ENCODE measurements around the gene ARPP21.

The ARPP21 gene

GRCh38 chr3:35643495-35643894, 4.2 kb downstream of the ARPP21 start:
- DNase-seq = no peak

GRCh38 chr3:35644451-35644850, 5.1 kb downstream of the ARPP21 start:
- no peak for DNase-seq

- no peak for DNase-seq
These were observed 5.9 kb downstream of the ARPP21 start for GRCh38 chr3:35645189-35645588.

- no peak for DNase-seq
These were observed 6.8 kb downstream of the ARPP21 start for GRCh38 chr3:35646081-35646480.

GRCh38 chr3:35647461-35647860, 8.1 kb downstream of the ARPP21 start:
- DNase-seq = no peak

GRCh38 chr3:35648347-35648746, 9.0 kb downstream of the ARPP21 start:
- peak in 1 of 2 donors; percentile 56 for DNase-seq

GRCh38 chr3:35649405-35649804, 10.1 kb downstream of the ARPP21 start:
- no peak for DNase-seq

- DNase-seq = no peak
These were observed 12.1 kb downstream of the ARPP21 start for GRCh38 chr3:35651426-35651825.

GRCh38 chr3:35651851-35652250, 12.5 kb downstream of the ARPP21 start:
- peak in 1 of 2 donors; percentile 11 for DNase-seq

GRCh38 chr3:35653347-35653746, 14.0 kb downstream of the ARPP21 start:
- no peak for DNase-seq

- DNase-seq = peak in 1 of 2 donors; percentile 64
These were observed 15.2 kb downstream of the ARPP21 start for GRCh38 chr3:35654476-35654875.

- no peak for DNase-seq
These were observed 19.4 kb downstream of the ARPP21 start for GRCh38 chr3:35658686-35659085.

GRCh38 chr3:35659768-35660167, 20.4 kb downstream of the ARPP21 start:
- DNase-seq = peak in 1 of 2 donors; percentile 41

- DNase-seq = no peak
These were observed 24.1 kb downstream of the ARPP21 start for GRCh38 chr3:35663471-35663870.

GRCh38 chr3:35664460-35664919, 25.2 kb downstream of the ARPP21 start:
- peak in 1 of 2 donors; percentile 88 for DNase-seq

GRCh38 chr3:35665390-35666055, 26.2 kb downstream of the ARPP21 start:
- DNase-seq = no peak

GRCh38 chr3:35666888-35667287, 27.6 kb downstream of the ARPP21 start:
- peak in 1 of 2 donors; percentile 34 for DNase-seq

- DNase-seq = no peak
These were observed 31.2 kb downstream of the ARPP21 start for GRCh38 chr3:35670408-35670965.

GRCh38 chr3:35671483-35671882, 32.2 kb downstream of the ARPP21 start:
- peak in 1 of 2 donors; percentile 17 for DNase-seq

GRCh38 chr3:35673017-35673416, 33.7 kb downstream of the ARPP21 start:
- DNase-seq = no peak

GRCh38 chr3:35674451-35675109, 35.3 kb downstream of the ARPP21 start:
- DNase-seq = no peak

GRCh38 chr3:35675206-35675605, 35.9 kb downstream of the ARPP21 start:
- no peak for DNase-seq

GRCh38 chr3:35675621-35676020, 36.3 kb downstream of the ARPP21 start:
- DNase-seq = no peak

GRCh38 chr3:35677797-35678196, 38.5 kb downstream of the ARPP21 start:
- no peak for DNase-seq
